ENCODE data around the gene ATG13.

The ATG13 gene

GRCh38 chr11:46722566-46723358 is 105.4 kb downstream of the ATG13 start:
- no peak overlapping the region for H3K4me3 ChIP-seq (ENCODE audit: low read length)
- H3K9me2 ChIP-seq (replicated peaks; ENCODE audit: insufficient read depth, low read length) = no peaks in the 10 kb centered on the region
- no peak overlapping the region for H3K9ac ChIP-seq (ENCODE audit: low read length)
- no peak for DNase-seq
- no peaks in the 10 kb centered on the region for H3K9me3 ChIP-seq (replicated peaks; ENCODE audit: insufficient read depth, low read length)
- H2AFZ ChIP-seq (ENCODE audit: low read length) = no peak overlapping the region
- H3K79me2 ChIP-seq (ENCODE audit: low read length) = no peaks in the 10 kb centered on the region
- H3F3A ChIP-seq (ENCODE audit: insufficient read depth, low read length) = no peaks in the 10 kb centered on the region
- no peaks in the 10 kb centered on the region for H3K36me3 ChIP-seq (replicated peaks; ENCODE audit: insufficient read depth, low read length)
- H4K20me1 ChIP-seq (ENCODE audit: insufficient read depth, low read length) = no peaks in the 10 kb centered on the region
- no peak for TF ChIP-seq EZH2phosphoT487 (IDR thresholded peaks at IDR 0.05; ENCODE audit: low read length)
- TF ChIP-seq EZH2 (optimal IDR thresholded peaks at IDR 0.05; ENCODE audit: low read depth, low read length) = no peak
- no peak for TF ChIP-seq CTCF (IDR thresholded peaks at IDR 0.05; ENCODE audit: low read length)
- no peaks in the 10 kb centered on the region for H3K4me1 ChIP-seq (ENCODE audit: low read length)
- H3K27ac ChIP-seq (ENCODE audit: low read length) = no peak overlapping the region
- H3K27me3 ChIP-seq (replicated peaks; ENCODE audit: insufficient read depth, low read length) = no peaks in the 10 kb centered on the region
- H3K4me2 ChIP-seq (ENCODE audit: low read depth, low read length) = no peak overlapping the region

- H3K27ac ChIP-seq (ENCODE audit: low read length) = no peak overlapping the region
- H3K36me3 ChIP-seq (replicated peaks; ENCODE audit: insufficient read depth, low read length) = no peaks in the 10 kb centered on the region
- H3K9ac ChIP-seq (ENCODE audit: low read length) = no peak overlapping the region
- no peaks in the 10 kb centered on the region for H3K79me2 ChIP-seq (ENCODE audit: low read length)
- no peaks in the 10 kb centered on the region for H3K9me3 ChIP-seq (replicated peaks; ENCODE audit: insufficient read depth, low read length)
- no peak overlapping the region for H2AFZ ChIP-seq (ENCODE audit: low read length)
- H3K4me1 ChIP-seq (ENCODE audit: low read length) = no peaks in the 10 kb centered on the region
- H3K4me2 ChIP-seq (ENCODE audit: low read depth, low read length) = no peak overlapping the region
- H3F3A ChIP-seq (ENCODE audit: insufficient read depth, low read length) = no peaks in the 10 kb centered on the region
- no peaks in the 10 kb centered on the region for H4K20me1 ChIP-seq (ENCODE audit: insufficient read depth, low read length)
- DNase-seq = no peak
- H3K4me3 ChIP-seq (ENCODE audit: low read length) = no peak overlapping the region
- TF ChIP-seq CTCF (IDR thresholded peaks at IDR 0.05; ENCODE audit: low read length) (no peak), EZH2phosphoT487 (IDR thresholded peaks at IDR 0.05; ENCODE audit: low read length) (no peak), EZH2 (optimal IDR thresholded peaks at IDR 0.05; ENCODE audit: low read depth, low read length) (no peak)
- H3K27me3 ChIP-seq (replicated peaks; ENCODE audit: insufficient read depth, low read length) = no peaks in the 10 kb centered on the region
- no peaks in the 10 kb centered on the region for H3K9me2 ChIP-seq (replicated peaks; ENCODE audit: insufficient read depth, low read length)
These were observed 106.0 kb downstream of the ATG13 start for GRCh38 chr11:46723359-46723680.

GRCh38 chr11:46724088-46724487 is 106.7 kb downstream of the ATG13 start:
- no peaks in the 10 kb centered on the region for H3F3A ChIP-seq (ENCODE audit: insufficient read depth, low read length)
- no peaks in the 10 kb centered on the region for H3K27me3 ChIP-seq (replicated peaks; ENCODE audit: insufficient read depth, low read length)
- TF ChIP-seq EZH2 (optimal IDR thresholded peaks at IDR 0.05; ENCODE audit: low read depth, low read length) = no peak
- no peak for TF ChIP-seq EZH2phosphoT487 (IDR thresholded peaks at IDR 0.05; ENCODE audit: low read length)
- no peak for TF ChIP-seq CTCF (IDR thresholded peaks at IDR 0.05; ENCODE audit: low read length)
- H3K9me3 ChIP-seq (replicated peaks; ENCODE audit: insufficient read depth, low read length) = no peaks in the 10 kb centered on the region
- no peaks in the 10 kb centered on the region for H3K4me1 ChIP-seq (ENCODE audit: low read length)
- DNase-seq = no peak
- no peaks in the 10 kb centered on the region for H4K20me1 ChIP-seq (ENCODE audit: insufficient read depth, low read length)
- no peak overlapping the region for H3K9ac ChIP-seq (ENCODE audit: low read length)
- H3K4me3 ChIP-seq (ENCODE audit: low read length) = no peak overlapping the region
- no peaks in the 10 kb centered on the region for H3K36me3 ChIP-seq (replicated peaks; ENCODE audit: insufficient read depth, low read length)
- H3K9me2 ChIP-seq (replicated peaks; ENCODE audit: insufficient read depth, low read length) = no peaks in the 10 kb centered on the region
- H3K79me2 ChIP-seq (ENCODE audit: low read length) = no peaks in the 10 kb centered on the region
- H2AFZ ChIP-seq (ENCODE audit: low read length) = no peak overlapping the region
- no peak overlapping the region for H3K27ac ChIP-seq (ENCODE audit: low read length)
- no peak overlapping the region for H3K4me2 ChIP-seq (ENCODE audit: low read depth, low read length)

All from MM.1S (cell line).